ENCODE results near the gene FAM3D.
A peak's percentile ranks its signal among the peaks of the same experiment; 100 is the strongest.

Gene FAM3D

GRCh38 chr3:58659051-58659675 lies 7.4 kb downstream of the FAM3D start:
- no peak overlapping the region for H3K4me3 ChIP-seq

GRCh38 chr3:58658508-58658907 lies 8.1 kb downstream of the FAM3D start:
- H3K27ac ChIP-seq: no peak overlapping the region
- H3K4me3 ChIP-seq: no peak overlapping the region

More at GRCh38 chr3:58659051-58659675, 7.4 kb downstream of the FAM3D start:
- H3K27ac ChIP-seq: no peak overlapping the region

- H3K27ac ChIP-seq: no peak overlapping the region
- H3K4me3 ChIP-seq: no peak overlapping the region
These were observed 8.9 kb downstream of the FAM3D start for GRCh38 chr3:58657571-58658141.

- H3K4me3 ChIP-seq: no peak overlapping the region
- H3K27ac ChIP-seq: no peak overlapping the region
These were observed 9.5 kb downstream of the FAM3D start for GRCh38 chr3:58657036-58657520.

GRCh38 chr3:58656631-58657030 lies 9.9 kb downstream of the FAM3D start:
- H3K4me3 ChIP-seq: no peak overlapping the region
- peak overlapping the region in 1 of 21 experiments; percentile 6 for H3K27ac ChIP-seq

GRCh38 chr3:58654466-58654865 lies 12.1 kb downstream of the FAM3D start:
- Histone ChIP-seq H3K4me3 (no peak overlapping the region), H3K27ac (no peak overlapping the region)

GRCh38 chr3:58652624-58653023 lies 13.9 kb downstream of the FAM3D start:
- no peak overlapping the region for H3K27ac ChIP-seq

GRCh38 chr3:58651276-58651675 lies 15.3 kb downstream of the FAM3D start:
- H3K27ac ChIP-seq: no peak overlapping the region

More at GRCh38 chr3:58652624-58653023, 13.9 kb downstream of the FAM3D start:
- H3K4me3 ChIP-seq: no peak overlapping the region

GRCh38 chr3:58647381-58648141 lies 19.0 kb downstream of the FAM3D start:
- H3K4me3 ChIP-seq: no peak overlapping the region
- no peak overlapping the region for H3K27ac ChIP-seq

More at GRCh38 chr3:58651276-58651675, 15.3 kb downstream of the FAM3D start:
- H3K4me3 ChIP-seq: no peak overlapping the region

- H3K27ac ChIP-seq: no peak overlapping the region
- H3K4me3 ChIP-seq: no peak overlapping the region
These were observed 20.1 kb downstream of the FAM3D start for GRCh38 chr3:58646503-58646902.

- Histone ChIP-seq H3K4me3 (no peak overlapping the region), H3K27ac (no peak overlapping the region)
These were observed 20.8 kb downstream of the FAM3D start for GRCh38 chr3:58645726-58646125.

GRCh38 chr3:58642846-58643245 lies 23.7 kb downstream of the FAM3D start:
- H3K4me3 ChIP-seq: no peak overlapping the region
- no peak overlapping the region for H3K27ac ChIP-seq

- Histone ChIP-seq H3K27ac (no peak overlapping the region), H3K4me3 (no peak overlapping the region)
These were observed 25.7 kb downstream of the FAM3D start for GRCh38 chr3:58640700-58641372.

GRCh38 chr3:58639842-58640241 lies 26.7 kb downstream of the FAM3D start:
- Histone ChIP-seq H3K4me3 (no peak overlapping the region), H3K27ac (no peak overlapping the region)

- H3K4me3 ChIP-seq: no peak overlapping the region
- H3K27ac ChIP-seq: no peak overlapping the region
These were observed 27.6 kb downstream of the FAM3D start for GRCh38 chr3:58639001-58639400.

- Histone ChIP-seq H3K27ac (no peak overlapping the region), H3K4me3 (no peak overlapping the region)
These were observed 28.0 kb downstream of the FAM3D start for GRCh38 chr3:58638591-58638990.

- H3K4me3 ChIP-seq: no peak overlapping the region
- no peak overlapping the region for H3K27ac ChIP-seq
These were observed 29.1 kb downstream of the FAM3D start for GRCh38 chr3:58637509-58637908.

GRCh38 chr3:58635371-58636285 lies 30.9 kb downstream of the FAM3D start:
- Histone ChIP-seq H3K4me3 (no peak overlapping the region), H3K27ac (no peak overlapping the region)

GRCh38 chr3:58633157-58633865 lies 33.3 kb downstream of the FAM3D start:
- Histone ChIP-seq H3K27ac (no peak overlapping the region), H3K4me3 (no peak overlapping the region)

Data from skin epidermis (tissue), 12 donors.